Left ventricle myocardium inferior (tissue), 1 donor: ENCODE results near the gene DACT2. TPM values are rescaled to one million over a fixed set of nuclear protein-coding genes. Genes with fewer than 3 reads are reported as not detected.
A peak's percentile ranks its signal among the peaks of the same experiment; 100 is the strongest.

ENCODE experiments used
- DNase-seq: peaks from one replicate; pipeline ENCODE4 v3.0.0-alpha.2; 2020
- H3K27ac ChIP-seq: fragments of 200-600 bp; replicated peaks from 2 replicates; pipeline ENCODE4 v1.8.0; 2021
- H3K27me3 ChIP-seq: fragments of 200-600 bp; 2 replicates; pipeline ENCODE4 v1.8.0; 2021; ENCODE audit warnings: low read depth
- H3K36me3 ChIP-seq: fragments of 200-600 bp; 2 replicates; pipeline ENCODE4 v1.8.0; 2021
- H3K4me1 ChIP-seq: fragments of 200-600 bp; 2 replicates; pipeline ENCODE4 v1.8.0; 2021
- H3K4me3 ChIP-seq: fragments of 200-600 bp; 2 replicates; pipeline ENCODE4 v1.8.0; 2021; ENCODE audit warnings: mild to moderate bottlenecking, moderate library complexity
- H3K9me3 ChIP-seq: fragments of 200-600 bp; replicated peaks from 2 replicates; pipeline ENCODE4 v1.8.0; 2021
- CTCF ChIP-seq: fragments of 200-600 bp; IDR thresholded peaks from 2 replicates; pipeline ENCODE4 v1.8.0; 2021; ENCODE audit warnings: antibody characterized with exemption, mild to moderate bottlenecking, borderline replicate concordance
- intact Hi-C: fragments of 100-400 bp; cut with micrococcal nuclease; formaldehyde crosslinking; loops from one replicate; pipeline ENCODE4 v1.11.0; 2022
- long read RNA-seq: library from polyadenylated mRNA; unstranded; transcript quantifications from one replicate; pipeline ENCODE4 v2.0.0, GENCODE V29; 2021
- total RNA-seq: library from RNA; stranded (reverse); fragmentation: NEBNext Ultra II Directional; extraction: Animal tissue kit (Norgen Biotek cat#: 25700); gene quantifications from one replicate; pipeline ENCODE4 v1.2.1, GENCODE V29; 2021
- donor health status: DM: no; HTN: yes; CAD: no; lungs with severe emphysema.

DACT2 gene
- total RNA-seq: 2.3 TPM
- long read RNA-seq, transcript DACT2-201 (4 exons, 2,942 nt): major isoform, 12 of 12 reads
- long read RNA-seq, partial matches to known transcripts: 0 of 12 reads
- long read RNA-seq, other reads (novel, unspliced or antisense): 0 of 12 reads

- DNase-seq: peak; percentile 13
- intact Hi-C loops: no loop called here
- TF ChIP-seq CTCF: no peak
- H3K4me1 ChIP-seq: peaks cover 8% of the 10 kb centered on the region
- peak within 1 kb of the TSS; percentile 38 for H3K27ac ChIP-seq
- H3K27me3 ChIP-seq: peaks cover 83% of the 10 kb centered on the region
- no peaks in the 10 kb centered on the region for H3K36me3 ChIP-seq
- peaks cover 13% of the 10 kb centered on the region for H3K9me3 ChIP-seq
- H3K4me3 ChIP-seq: peak within 1 kb of the TSS; percentile 60
Measured at GRCh38 chr6:168319279-168320111, at the start of gene DACT2. Gene DACT2, minus strand, starts transcription at chr6:168319777. Its CDS starts 144 bp downstream, at chr6:168319633.

GRCh38 chr6:168368936-168369335 lies 49.4 kb upstream of the DACT2 start:
- peaks cover 74% of the 10 kb centered on the region for H3K27me3 ChIP-seq
- TF ChIP-seq CTCF: no peak
- intact Hi-C loops: no loop called here
- no peak for DNase-seq
- H3K27ac ChIP-seq: no peak overlapping the region
- H3K9me3 ChIP-seq: no peaks in the 10 kb centered on the region
- peaks cover 4% of the 10 kb centered on the region for H3K4me1 ChIP-seq
- H3K36me3 ChIP-seq: no peaks in the 10 kb centered on the region
- H3K4me3 ChIP-seq: no peak overlapping the region

- H3K4me1 ChIP-seq: peaks cover 4% of the 10 kb centered on the region
- no peak for TF ChIP-seq CTCF
- intact Hi-C loops: no loop called here
- no peak overlapping the region for H3K4me3 ChIP-seq
- no peaks in the 10 kb centered on the region for H3K9me3 ChIP-seq
- no peaks in the 10 kb centered on the region for H3K36me3 ChIP-seq
- H3K27ac ChIP-seq: no peak overlapping the region
- H3K27me3 ChIP-seq: peaks cover 73% of the 10 kb centered on the region
- DNase-seq: no peak
Measured at GRCh38 chr6:168368066-168368820, 48.7 kb upstream of the DACT2 start.

GRCh38 chr6:168367285-168367751 lies 47.7 kb upstream of the DACT2 start:
- Histone ChIP-seq H3K27me3 (peaks cover 80% of the 10 kb centered on the region), H3K36me3 (no peaks in the 10 kb centered on the region), H3K4me3 (no peak overlapping the region), H3K9me3 (no peaks in the 10 kb centered on the region), H3K4me1 (peaks cover 4% of the 10 kb centered on the region), H3K27ac (no peak overlapping the region)
- no peak for TF ChIP-seq CTCF
- intact Hi-C loops: no loop called here
- DNase-seq: no peak

GRCh38 chr6:168366473-168366872 lies 46.9 kb upstream of the DACT2 start:
- H3K27me3 ChIP-seq: peaks cover 85% of the 10 kb centered on the region
- no peak overlapping the region for H3K4me3 ChIP-seq
- no peak overlapping the region for H3K27ac ChIP-seq
- intact Hi-C loops: no loop called here
- H3K36me3 ChIP-seq: no peaks in the 10 kb centered on the region
- no peak for DNase-seq
- peaks cover 3% of the 10 kb centered on the region for H3K9me3 ChIP-seq
- TF ChIP-seq CTCF: no peak
- H3K4me1 ChIP-seq: peaks cover 4% of the 10 kb centered on the region
